ENCODE data around the gene DPYSL3. TPM values are rescaled to one million over a fixed set of nuclear protein-coding genes. Genes with fewer than 3 reads are reported as not detected.

Gene DPYSL3
- total RNA-seq, 1 experiment from 2014 or later: 106 TPM

- no peaks in the 10 kb centered on the region for H3K9me3 Mint-ChIP-seq (ENCODE audit: unreplicated experiment)
- Histone ChIP-seq H3K36me3 (ENCODE audit: control insufficient read depth, insufficient read depth, low read length) (no peaks in the 10 kb centered on the region), H3K27me3 (replicated peaks; ENCODE audit: control insufficient read depth, insufficient read depth, low read length) (no peaks in the 10 kb centered on the region), H3K4me1 (no peaks in the 10 kb centered on the region), H3K9me3 (no peaks in the 10 kb centered on the region), H3K4me3 (ENCODE audit: low read depth, low read length) (no peak overlapping the region)
- H3K36me3 Mint-ChIP-seq (ENCODE audit: insufficient read depth, unreplicated experiment): no peaks in the 10 kb centered on the region
- TF ChIP-seq, protein P1, sequence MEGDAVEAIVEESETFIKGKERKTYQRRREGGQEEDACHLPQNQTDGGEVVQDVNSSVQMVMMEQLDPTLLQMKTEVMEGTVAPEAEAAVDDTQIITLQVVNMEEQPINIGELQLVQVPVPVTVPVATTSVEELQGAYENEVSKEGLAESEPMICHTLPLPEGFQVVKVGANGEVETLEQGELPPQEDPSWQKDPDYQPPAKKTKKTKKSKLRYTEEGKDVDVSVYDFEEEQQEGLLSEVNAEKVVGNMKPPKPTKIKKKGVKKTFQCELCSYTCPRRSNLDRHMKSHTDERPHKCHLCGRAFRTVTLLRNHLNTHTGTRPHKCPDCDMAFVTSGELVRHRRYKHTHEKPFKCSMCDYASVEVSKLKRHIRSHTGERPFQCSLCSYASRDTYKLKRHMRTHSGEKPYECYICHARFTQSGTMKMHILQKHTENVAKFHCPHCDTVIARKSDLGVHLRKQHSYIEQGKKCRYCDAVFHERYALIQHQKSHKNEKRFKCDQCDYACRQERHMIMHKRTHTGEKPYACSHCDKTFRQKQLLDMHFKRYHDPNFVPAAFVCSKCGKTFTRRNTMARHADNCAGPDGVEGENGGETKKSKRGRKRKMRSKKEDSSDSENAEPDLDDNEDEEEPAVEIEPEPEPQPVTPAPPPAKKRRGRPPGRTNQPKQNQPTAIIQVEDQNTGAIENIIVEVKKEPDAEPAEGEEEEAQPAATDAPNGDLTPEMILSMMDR (IDR thresholded peaks at IDR 0.05; ENCODE audit: insufficient read depth in 1 of 2, low read depth in 1 of 2, low read length in 1 of 2, severe bottlenecking in 1 of 2, unreplicated experiment in 1 of 2): no peak
- intact Hi-C loops (cut with micrococcal nuclease; ENCODE audit: unreplicated experiment): no loop called here
- no peak overlapping the region for H3K27ac Mint-ChIP-seq (ENCODE audit: unreplicated experiment)
- H3K27me3 Mint-ChIP-seq (ENCODE audit: insufficient read depth, unreplicated experiment): peaks cover 13% of the 10 kb centered on the region
- H3K4me3 Mint-ChIP-seq (ENCODE audit: unreplicated experiment): no peak overlapping the region
- CTCF ChIA-PET: no interaction called here
- POLR2A ChIA-PET: no interaction called here
- DNase-seq: no peak
- H3K4me1 Mint-ChIP-seq (ENCODE audit: low read depth, unreplicated experiment): no peaks in the 10 kb centered on the region
- BruUV-seq (replicated peaks): no TSS peak
Observed at GRCh38 chr5:147519380-147519779, 9.5 kb upstream of the DPYSL3 start.

DNA sequence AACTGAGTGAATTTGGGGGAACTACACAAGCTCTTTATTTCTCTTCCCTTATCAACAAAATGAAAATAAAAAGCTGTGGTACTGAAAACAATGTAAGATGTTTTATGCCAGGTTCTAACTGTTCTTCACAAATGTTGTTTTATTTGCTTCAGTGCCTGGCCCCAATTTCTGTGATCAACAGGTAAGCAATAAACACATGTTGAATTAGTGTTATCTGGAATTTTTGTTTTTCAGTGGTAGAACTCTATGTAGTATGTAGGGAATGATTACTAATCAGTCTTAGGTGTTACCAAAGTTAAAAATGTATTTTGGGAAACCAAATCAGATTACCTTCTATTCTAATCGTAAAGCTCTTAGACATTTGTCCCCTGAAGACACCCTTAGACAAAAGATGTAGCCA, 7.5 kb upstream of the DPYSL3 start:
- Mint-ChIP-seq H3K4me1 (ENCODE audit: low read depth, unreplicated experiment) (no peaks in the 10 kb centered on the region), H3K9me3 (ENCODE audit: unreplicated experiment) (no peaks in the 10 kb centered on the region), H3K36me3 (ENCODE audit: insufficient read depth, unreplicated experiment) (no peaks in the 10 kb centered on the region), H3K4me3 (ENCODE audit: unreplicated experiment) (no peak overlapping the region), H3K27ac (ENCODE audit: unreplicated experiment) (no peak overlapping the region), H3K27me3 (ENCODE audit: insufficient read depth, unreplicated experiment) (peaks cover 12% of the 10 kb centered on the region)
- DNase-seq: no peak
- Histone ChIP-seq H3K9me3 (no peaks in the 10 kb centered on the region), H3K36me3 (ENCODE audit: control insufficient read depth, insufficient read depth, low read length) (no peaks in the 10 kb centered on the region), H3K27me3 (replicated peaks; ENCODE audit: control insufficient read depth, insufficient read depth, low read length) (no peaks in the 10 kb centered on the region), H3K4me1 (no peaks in the 10 kb centered on the region), H3K4me3 (ENCODE audit: low read depth, low read length) (no peak overlapping the region)
- POLR2A ChIA-PET: no interaction called here
- CTCF ChIA-PET: no interaction called here
- TF ChIP-seq, protein P1 (IDR thresholded peaks at IDR 0.05; ENCODE audit: insufficient read depth in 1 of 2, low read depth in 1 of 2, low read length in 1 of 2, severe bottlenecking in 1 of 2, unreplicated experiment in 1 of 2): no peak
- BruUV-seq (replicated peaks): no TSS peak
- intact Hi-C loops (cut with micrococcal nuclease; ENCODE audit: unreplicated experiment): no loop called here

DNA sequence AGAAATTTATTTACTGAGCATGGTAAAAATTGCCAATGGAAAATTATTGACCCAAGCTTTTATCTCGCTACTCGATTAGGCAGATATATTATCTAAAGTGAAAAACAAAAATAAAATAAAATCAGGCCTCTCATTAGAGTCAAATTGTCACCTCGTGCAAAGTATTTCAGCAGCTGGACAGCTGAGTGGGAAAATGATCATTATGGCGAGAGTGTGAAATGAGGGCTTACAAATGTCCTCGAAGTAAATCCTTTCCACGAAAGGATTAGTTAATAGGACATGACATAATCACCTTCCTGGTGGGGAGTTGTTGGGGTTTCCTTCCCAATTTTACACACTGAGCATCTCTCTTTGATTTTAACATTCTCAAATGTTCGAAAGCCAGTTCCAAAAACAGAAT, 5.4 kb upstream of the DPYSL3 start:
- intact Hi-C loops (cut with micrococcal nuclease; ENCODE audit: unreplicated experiment): no loop called here
- Mint-ChIP-seq H3K9me3 (ENCODE audit: unreplicated experiment) (peaks cover 4% of the 10 kb centered on the region), H3K4me3 (ENCODE audit: unreplicated experiment) (no peak overlapping the region), H3K27me3 (ENCODE audit: insufficient read depth, unreplicated experiment) (peaks cover 5% of the 10 kb centered on the region), H3K36me3 (ENCODE audit: insufficient read depth, unreplicated experiment) (no peaks in the 10 kb centered on the region), H3K27ac (ENCODE audit: unreplicated experiment) (no peak overlapping the region), H3K4me1 (ENCODE audit: low read depth, unreplicated experiment) (peaks cover 7% of the 10 kb centered on the region)
- ChIA-PET POLR2A (no interaction called here), CTCF (no interaction called here)
- no peak for DNase-seq
- Histone ChIP-seq H3K36me3 (ENCODE audit: control insufficient read depth, insufficient read depth, low read length) (no peaks in the 10 kb centered on the region), H3K4me1 (peaks cover 12% of the 10 kb centered on the region; the same call in 1 of the 2 replicates), H3K27me3 (replicated peaks; ENCODE audit: control insufficient read depth, insufficient read depth, low read length) (no peaks in the 10 kb centered on the region), H3K9me3 (no peaks in the 10 kb centered on the region), H3K4me3 (ENCODE audit: low read depth, low read length) (no peak overlapping the region)
- no TSS peak for BruUV-seq (replicated peaks)
- TF ChIP-seq, protein P1 (IDR thresholded peaks at IDR 0.05; ENCODE audit: insufficient read depth in 1 of 2, low read depth in 1 of 2, low read length in 1 of 2, severe bottlenecking in 1 of 2, unreplicated experiment in 1 of 2): no peak

Data from Caco-2 (cell line).